ENCODE data around the gene FTH1. TPM values are rescaled to one million over a fixed set of nuclear protein-coding genes. Genes with fewer than 3 reads are reported as not detected.

Gene FTH1
- total and polyA plus RNA-seq, 2 of the 13 experiments (the other 11 are each of a cell fraction or from before 2014, with no cell fraction given): 607 to 760 TPM

DNA sequence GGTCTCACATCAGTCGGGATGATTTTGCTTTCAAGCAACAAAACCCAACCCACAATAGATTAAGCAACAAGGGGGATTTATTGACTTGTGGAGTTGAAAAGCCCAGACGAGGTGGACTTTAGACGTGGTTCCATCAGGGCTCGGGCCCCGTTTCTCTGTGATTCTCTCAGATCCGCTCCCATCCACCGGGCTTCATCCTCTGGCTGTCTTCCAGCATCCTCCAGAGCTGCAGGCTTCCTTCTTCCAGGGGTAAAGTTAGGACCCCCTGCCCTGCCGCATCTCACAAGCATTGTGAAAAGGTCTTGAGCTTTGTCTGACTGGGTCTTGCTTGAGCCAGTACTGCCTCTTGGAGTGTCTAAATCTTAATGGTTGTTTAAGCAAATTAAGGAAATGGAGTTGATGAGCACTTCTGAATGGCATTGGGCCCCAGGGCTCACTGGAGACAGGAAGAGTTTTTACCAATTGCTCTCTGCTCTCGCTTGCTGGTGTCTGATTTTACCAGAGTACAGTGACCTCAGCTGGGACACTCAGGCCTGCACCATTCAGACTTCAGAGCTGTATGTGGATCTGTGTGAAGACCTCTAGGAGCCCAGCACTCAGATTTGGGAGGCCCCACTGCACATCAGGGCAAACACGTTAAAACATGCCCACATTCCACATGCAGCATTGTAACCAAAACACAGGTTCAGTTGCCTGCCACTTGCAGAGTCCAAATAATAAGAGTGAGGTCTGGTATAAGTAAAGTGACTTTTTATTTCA, 13.5 kb upstream of the FTH1 start (continued):
- TF ChIP-seq ZNF569 (CRISPR knock-in tag; IDR thresholded peaks at IDR 0.05; ENCODE audit: borderline replicate concordance) (no peak), NFKB2 (CRISPR knock-in tag; IDR thresholded peaks at IDR 0.05; ENCODE audit: borderline replicate concordance) (no peak), NR2C2 (CRISPR knock-in tag; IDR thresholded peaks at IDR 0.05; ENCODE audit: borderline replicate concordance) (no peak; the same call in 1 of the 2 replicates), MATR3 (CRISPR knock-in tag; IDR thresholded peaks at IDR 0.05) (no peak), U2AF2 (IDR thresholded peaks at IDR 0.05; ENCODE audit: low read depth, low read length) (no peak), ZNF746 (CRISPR knock-in tag; IDR thresholded peaks at IDR 0.05) (0 out of 2 replicates have a peak, but pooled peaks have one; percentile 33), CC2D1A (CRISPR knock-in tag; IDR thresholded peaks at IDR 0.05) (no peak), CHD4 (IDR thresholded peaks at IDR 0.05; ENCODE audit: borderline replicate concordance, low read length) (no peak; the same call in 1 of the 2 replicates)
- TF ChIP-seq, protein P1, sequence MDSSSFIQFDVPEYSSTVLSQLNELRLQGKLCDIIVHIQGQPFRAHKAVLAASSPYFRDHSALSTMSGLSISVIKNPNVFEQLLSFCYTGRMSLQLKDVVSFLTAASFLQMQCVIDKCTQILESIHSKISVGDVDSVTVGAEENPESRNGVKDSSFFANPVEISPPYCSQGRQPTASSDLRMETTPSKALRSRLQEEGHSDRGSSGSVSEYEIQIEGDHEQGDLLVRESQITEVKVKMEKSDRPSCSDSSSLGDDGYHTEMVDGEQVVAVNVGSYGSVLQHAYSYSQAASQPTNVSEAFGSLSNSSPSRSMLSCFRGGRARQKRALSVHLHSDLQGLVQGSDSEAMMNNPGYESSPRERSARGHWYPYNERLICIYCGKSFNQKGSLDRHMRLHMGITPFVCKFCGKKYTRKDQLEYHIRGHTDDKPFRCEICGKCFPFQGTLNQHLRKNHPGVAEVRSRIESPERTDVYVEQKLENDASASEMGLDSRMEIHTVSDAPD (CRISPR knock-in tag; IDR thresholded peaks at IDR 0.05): peak; percentile 67
- TF ChIP-seq, protein P2, sequence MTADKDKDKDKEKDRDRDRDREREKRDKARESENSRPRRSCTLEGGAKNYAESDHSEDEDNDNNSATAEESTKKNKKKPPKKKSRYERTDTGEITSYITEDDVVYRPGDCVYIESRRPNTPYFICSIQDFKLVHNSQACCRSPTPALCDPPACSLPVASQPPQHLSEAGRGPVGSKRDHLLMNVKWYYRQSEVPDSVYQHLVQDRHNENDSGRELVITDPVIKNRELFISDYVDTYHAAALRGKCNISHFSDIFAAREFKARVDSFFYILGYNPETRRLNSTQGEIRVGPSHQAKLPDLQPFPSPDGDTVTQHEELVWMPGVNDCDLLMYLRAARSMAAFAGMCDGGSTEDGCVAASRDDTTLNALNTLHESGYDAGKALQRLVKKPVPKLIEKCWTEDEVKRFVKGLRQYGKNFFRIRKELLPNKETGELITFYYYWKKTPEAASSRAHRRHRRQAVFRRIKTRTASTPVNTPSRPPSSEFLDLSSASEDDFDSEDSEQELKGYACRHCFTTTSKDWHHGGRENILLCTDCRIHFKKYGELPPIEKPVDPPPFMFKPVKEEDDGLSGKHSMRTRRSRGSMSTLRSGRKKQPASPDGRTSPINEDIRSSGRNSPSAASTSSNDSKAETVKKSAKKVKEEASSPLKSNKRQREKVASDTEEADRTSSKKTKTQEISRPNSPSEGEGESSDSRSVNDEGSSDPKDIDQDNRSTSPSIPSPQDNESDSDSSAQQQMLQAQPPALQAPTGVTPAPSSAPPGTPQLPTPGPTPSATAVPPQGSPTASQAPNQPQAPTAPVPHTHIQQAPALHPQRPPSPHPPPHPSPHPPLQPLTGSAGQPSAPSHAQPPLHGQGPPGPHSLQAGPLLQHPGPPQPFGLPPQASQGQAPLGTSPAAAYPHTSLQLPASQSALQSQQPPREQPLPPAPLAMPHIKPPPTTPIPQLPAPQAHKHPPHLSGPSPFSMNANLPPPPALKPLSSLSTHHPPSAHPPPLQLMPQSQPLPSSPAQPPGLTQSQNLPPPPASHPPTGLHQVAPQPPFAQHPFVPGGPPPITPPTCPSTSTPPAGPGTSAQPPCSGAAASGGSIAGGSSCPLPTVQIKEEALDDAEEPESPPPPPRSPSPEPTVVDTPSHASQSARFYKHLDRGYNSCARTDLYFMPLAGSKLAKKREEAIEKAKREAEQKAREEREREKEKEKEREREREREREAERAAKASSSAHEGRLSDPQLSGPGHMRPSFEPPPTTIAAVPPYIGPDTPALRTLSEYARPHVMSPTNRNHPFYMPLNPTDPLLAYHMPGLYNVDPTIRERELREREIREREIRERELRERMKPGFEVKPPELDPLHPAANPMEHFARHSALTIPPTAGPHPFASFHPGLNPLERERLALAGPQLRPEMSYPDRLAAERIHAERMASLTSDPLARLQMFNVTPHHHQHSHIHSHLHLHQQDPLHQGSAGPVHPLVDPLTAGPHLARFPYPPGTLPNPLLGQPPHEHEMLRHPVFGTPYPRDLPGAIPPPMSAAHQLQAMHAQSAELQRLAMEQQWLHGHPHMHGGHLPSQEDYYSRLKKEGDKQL (CRISPR knock-in tag; IDR thresholded peaks at IDR 0.05; ENCODE audit: low read depth): no peak; the same call in 1 of the 2 replicates
- TF ChIP-seq, protein P3, sequence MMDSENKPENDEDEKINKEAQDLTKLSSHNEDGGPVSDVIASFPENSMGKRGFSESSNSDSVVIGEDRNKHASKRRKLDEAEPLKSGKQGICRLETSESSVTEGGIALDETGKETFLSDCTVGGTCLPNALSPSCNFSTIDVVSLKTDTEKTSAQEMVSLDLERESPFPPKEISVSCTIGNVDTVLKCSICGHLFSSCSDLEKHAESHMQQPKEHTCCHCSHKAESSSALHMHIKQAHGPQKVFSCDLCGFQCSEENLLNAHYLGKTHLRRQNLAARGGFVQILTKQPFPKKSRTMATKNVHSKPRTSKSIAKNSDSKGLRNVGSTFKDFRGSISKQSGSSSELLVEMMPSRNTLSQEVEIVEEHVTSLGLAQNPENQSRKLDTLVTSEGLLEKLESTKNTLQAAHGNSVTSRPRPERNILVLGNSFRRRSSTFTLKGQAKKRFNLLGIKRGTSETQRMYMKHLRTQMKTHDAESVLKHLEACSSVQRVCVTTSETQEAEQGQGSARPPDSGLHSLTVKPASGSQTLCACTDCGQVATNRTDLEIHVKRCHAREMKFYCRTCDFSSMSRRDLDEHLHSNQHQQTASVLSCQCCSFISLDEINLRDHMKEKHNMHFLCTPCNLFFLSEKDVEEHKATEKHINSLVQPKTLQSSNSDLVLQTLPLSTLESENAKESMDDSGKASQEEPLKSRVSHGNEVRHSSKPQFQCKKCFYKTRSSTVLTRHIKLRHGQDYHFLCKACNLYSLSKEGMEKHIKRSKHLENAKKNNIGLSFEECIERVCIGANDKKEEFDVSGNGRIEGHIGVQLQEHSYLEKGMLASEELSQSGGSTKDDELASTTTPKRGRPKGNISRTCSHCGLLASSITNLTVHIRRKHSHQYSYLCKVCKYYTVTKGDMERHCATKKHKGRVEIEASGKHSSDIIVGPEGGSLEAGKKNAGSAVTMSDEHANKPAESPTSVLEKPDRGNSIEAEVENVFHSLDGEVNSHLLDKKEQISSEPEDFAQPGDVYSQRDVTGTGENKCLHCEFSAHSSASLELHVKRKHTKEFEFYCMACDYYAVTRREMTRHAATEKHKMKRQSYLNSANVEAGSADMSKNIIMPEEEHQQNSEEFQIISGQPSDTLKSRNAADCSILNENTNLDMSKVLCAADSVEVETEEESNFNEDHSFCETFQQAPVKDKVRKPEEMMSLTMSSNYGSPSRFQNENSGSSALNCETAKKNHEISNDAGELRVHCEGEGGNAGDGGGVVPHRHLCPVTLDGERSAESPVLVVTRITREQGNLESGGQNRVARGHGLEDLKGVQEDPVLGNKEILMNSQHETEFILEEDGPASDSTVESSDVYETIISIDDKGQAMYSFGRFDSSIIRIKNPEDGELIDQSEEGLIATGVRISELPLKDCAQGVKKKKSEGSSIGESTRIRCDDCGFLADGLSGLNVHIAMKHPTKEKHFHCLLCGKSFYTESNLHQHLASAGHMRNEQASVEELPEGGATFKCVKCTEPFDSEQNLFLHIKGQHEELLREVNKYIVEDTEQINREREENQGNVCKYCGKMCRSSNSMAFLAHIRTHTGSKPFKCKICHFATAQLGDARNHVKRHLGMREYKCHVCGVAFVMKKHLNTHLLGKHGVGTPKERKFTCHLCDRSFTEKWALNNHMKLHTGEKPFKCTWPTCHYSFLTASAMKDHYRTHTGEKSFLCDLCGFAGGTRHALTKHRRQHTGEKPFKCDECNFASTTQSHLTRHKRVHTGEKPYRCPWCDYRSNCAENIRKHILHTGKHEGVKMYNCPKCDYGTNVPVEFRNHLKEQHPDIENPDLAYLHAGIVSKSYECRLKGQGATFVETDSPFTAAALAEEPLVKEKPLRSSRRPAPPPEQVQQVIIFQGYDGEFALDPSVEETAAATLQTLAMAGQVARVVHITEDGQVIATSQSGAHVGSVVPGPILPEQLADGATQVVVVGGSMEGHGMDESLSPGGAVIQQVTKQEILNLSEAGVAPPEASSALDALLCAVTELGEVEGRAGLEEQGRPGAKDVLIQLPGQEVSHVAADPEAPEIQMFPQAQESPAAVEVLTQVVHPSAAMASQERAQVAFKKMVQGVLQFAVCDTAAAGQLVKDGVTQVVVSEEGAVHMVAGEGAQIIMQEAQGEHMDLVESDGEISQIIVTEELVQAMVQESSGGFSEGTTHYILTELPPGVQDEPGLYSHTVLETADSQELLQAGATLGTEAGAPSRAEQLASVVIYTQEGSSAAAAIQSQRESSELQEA (CRISPR knock-in tag; IDR thresholded peaks at IDR 0.05; ENCODE audit: not compliant biosample characterization): no peak
- TF ChIP-seq, protein P4, sequence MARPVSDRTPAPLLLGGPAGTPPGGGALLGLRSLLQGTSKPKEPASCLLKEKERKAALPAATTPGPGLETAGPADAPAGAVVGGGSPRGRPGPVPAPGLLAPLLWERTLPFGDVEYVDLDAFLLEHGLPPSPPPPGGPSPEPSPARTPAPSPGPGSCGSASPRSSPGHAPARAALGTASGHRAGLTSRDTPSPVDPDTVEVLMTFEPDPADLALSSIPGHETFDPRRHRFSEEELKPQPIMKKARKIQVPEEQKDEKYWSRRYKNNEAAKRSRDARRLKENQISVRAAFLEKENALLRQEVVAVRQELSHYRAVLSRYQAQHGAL (CRISPR knock-in tag; IDR thresholded peaks at IDR 0.05; ENCODE audit: not compliant biosample characterization): no peak

Measured in HepG2 (cell line).